Measurements from ENCODE around the gene KCNIP4. TPM values are rescaled to one million over a fixed set of nuclear protein-coding genes. Genes with fewer than 3 reads are reported as not detected.

KCNIP4 gene
- total and polyA plus RNA-seq, 2 of the 4 experiments (the other 2 are of a cell fraction) = not detected

- no peak overlapping the region for H2BK15ac ChIP-seq (ENCODE audit: low read depth, low read length)
- H3K4me3 ChIP-seq (ENCODE audit: insufficient read depth, low read depth, low read length) = no peak overlapping the region
- BruUV-seq (replicated peaks) = no TSS peak
- no peak overlapping the region for H2BK5ac ChIP-seq (ENCODE audit: low read depth, low read length, poor library complexity, severe bottlenecking)
- H4K20me1 ChIP-seq (ENCODE audit: insufficient read depth, low read length) = no peaks in the 10 kb centered on the region
- no peaks in the 10 kb centered on the region for H3K4me1 ChIP-seq (ENCODE audit: control insufficient read depth, insufficient read depth, low read length)
- H3K9ac ChIP-seq (ENCODE audit: low read depth, low read length) = no peak overlapping the region
- H3K18ac ChIP-seq (ENCODE audit: low read depth, low read length) = no peak overlapping the region
- WGBS, 2 experiments (ENCODE audit: extremely low coverage in 2 of 2, insufficient read length in 1 of 2) = no CpG with 5 or more reads among the region's 4 CpGs
- H3K9me1 ChIP-seq (ENCODE audit: insufficient read depth, low read length) = no peaks in the 10 kb centered on the region
- H3K27ac ChIP-seq (ENCODE audit: insufficient read depth, low read length) = no peak overlapping the region
- no peak for ATAC-seq (ENCODE audit: low read depth)
- no peak overlapping the region for H3K23ac ChIP-seq (ENCODE audit: low read depth, low read length)
- intact Hi-C loops (cut with micrococcal nuclease) = no loop called here
- no peak overlapping the region for H2AK5ac ChIP-seq (ENCODE audit: low read depth, low read length)
- POLR2A ChIA-PET (ENCODE audit: unreplicated experiment) = no interaction called here
- CTCF ChIA-PET = no interaction called here
- H4K5ac ChIP-seq (ENCODE audit: low read depth, low read length) = no peak overlapping the region
- H3K14ac ChIP-seq (replicated peaks; ENCODE audit: low read depth, low read length) = no peak overlapping the region
- H3K27me3 ChIP-seq (ENCODE audit: control insufficient read depth, insufficient read depth, low read length) = no peaks in the 10 kb centered on the region
- H4K8ac ChIP-seq (ENCODE audit: low read depth in 2 of 2, low read length in 2 of 2) = no peak overlapping the region
- no peak overlapping the region for H2BK20ac ChIP-seq (ENCODE audit: low read depth, low read length)
- DNase-seq = no peak
- H3K56ac ChIP-seq (ENCODE audit: extremely low read depth, insufficient read depth, low read length) = no peak overlapping the region
- no peak for TF ChIP-seq MAZ (IDR thresholded peaks at IDR 0.05; ENCODE audit: borderline replicate concordance, low read depth, low read length)
- no peak for TF ChIP-seq RFX5 (IDR thresholded peaks at IDR 0.05; ENCODE audit: low read depth, low read length)
- no peak for TF ChIP-seq MAFK (IDR thresholded peaks at IDR 0.05; ENCODE audit: low read depth, low read length)
- TF ChIP-seq NFE2L2 (IDR thresholded peaks at IDR 0.05; ENCODE audit: low read depth, low read length) = no peak
- no peak for TF ChIP-seq RCOR1 (IDR thresholded peaks at IDR 0.05; ENCODE audit: insufficient replicate concordance, low read length)
- TF ChIP-seq POLR2A (IDR thresholded peaks at IDR 0.05; ENCODE audit: low read depth, low read length) = no peak
- no peak for TF ChIP-seq RAD21 (IDR thresholded peaks at IDR 0.05; ENCODE audit: low read length)
- TF ChIP-seq ELK1 (IDR thresholded peaks at IDR 0.05; ENCODE audit: borderline replicate concordance, low read depth, low read length) = no peak
- TF ChIP-seq CTCF (conservative IDR thresholded peaks at IDR 0.05; ENCODE audit: low read depth, low read length) = no peak
- TF ChIP-seq MXI1 (IDR thresholded peaks at IDR 0.05; ENCODE audit: borderline replicate concordance, low read depth, low read length) = no peak
- TF ChIP-seq CEBPB (IDR thresholded peaks at IDR 0.05; ENCODE audit: low read depth, low read length) = no peak
- no peak overlapping the region for H3K4ac ChIP-seq (ENCODE audit: low read depth, low read length)
- H3K4me2 ChIP-seq (ENCODE audit: low read depth, low read length) = no peak overlapping the region
- no peaks in the 10 kb centered on the region for H3K79me1 ChIP-seq (ENCODE audit: low read depth in 1 of 2, low read length in 2 of 2)
- H2AFZ ChIP-seq (replicated peaks; ENCODE audit: low read length, poor library complexity) = no peak overlapping the region
- no peak overlapping the region for H4K91ac ChIP-seq (ENCODE audit: insufficient read depth, low read depth, low read length)
- no peak overlapping the region for H2AK9ac ChIP-seq (replicated peaks; ENCODE audit: low read depth, low read length, poor library complexity)
- H3K36me3 ChIP-seq (ENCODE audit: control insufficient read depth, insufficient read depth, low read length) = no peaks in the 10 kb centered on the region
- H2BK120ac ChIP-seq (ENCODE audit: low read depth, low read length) = no peak overlapping the region
- in situ Hi-C loops (cut with MboI; ENCODE audit: low sequenced_read_pairs) = no loop called here
- peaks cover 8% of the 10 kb centered on the region for H3K9me3 ChIP-seq (ENCODE audit: control insufficient read depth, insufficient read depth, low read length)
- dilution Hi-C loops (cut with HindIII; ENCODE audit: low sequenced_read_pairs, unreplicated experiment) = no loop called here
These were observed 538.2 kb downstream of the KCNIP4 start for GRCh38 chr4:21410372-21410771.
